GM21526 (cell line): ENCODE results near the gene VPS37C.

Experiments
- ATAC-seq: cut with Tn5 transposase; IDR thresholded peaks from one replicate; pipeline ENCODE4 v1.9.1; 2021; ENCODE audit warnings: moderate library complexity; ENCODE audit not compliant: unreplicated experiment, low FRiP score

VPS37C gene

DNA sequence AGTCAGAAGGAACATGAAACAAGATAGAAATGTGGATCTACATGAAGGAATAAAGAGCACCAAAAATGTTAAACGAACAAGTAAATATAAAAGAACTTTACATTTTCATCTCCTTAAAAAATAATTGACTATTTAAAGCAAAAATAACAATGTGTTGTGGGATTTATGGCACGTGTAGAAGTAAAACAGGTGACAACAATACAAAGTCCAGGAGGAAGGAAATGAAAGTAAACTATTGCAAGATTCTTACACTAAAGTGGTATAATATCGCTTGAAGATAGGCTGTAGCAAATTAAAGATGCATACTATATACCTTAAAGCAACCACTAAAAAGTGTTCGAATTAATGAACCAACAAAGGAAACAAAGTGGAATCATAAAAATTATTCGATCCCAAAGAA, 5.5 kb downstream of the VPS37C start:
- no peak for ATAC-seq

DNA sequence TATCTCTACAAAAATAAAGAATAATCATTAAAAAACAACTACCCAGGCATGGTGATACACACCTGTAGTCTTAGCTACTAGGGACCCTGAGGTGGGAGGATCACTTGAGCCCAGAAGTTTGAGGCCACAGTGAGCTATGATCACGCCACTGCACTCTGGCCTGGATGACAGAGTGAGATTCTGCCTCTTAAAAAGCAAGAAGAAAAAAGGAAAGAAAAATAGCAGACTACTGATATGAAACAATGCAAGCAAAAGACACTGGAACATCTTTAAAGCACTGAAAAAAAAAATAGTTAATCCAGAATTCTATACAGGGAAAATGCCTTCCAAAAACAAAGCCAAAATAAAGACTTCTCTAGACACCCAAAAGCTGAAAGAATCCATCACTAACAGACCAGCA, 5.9 kb downstream of the VPS37C start:
- no peak for ATAC-seq

DNA sequence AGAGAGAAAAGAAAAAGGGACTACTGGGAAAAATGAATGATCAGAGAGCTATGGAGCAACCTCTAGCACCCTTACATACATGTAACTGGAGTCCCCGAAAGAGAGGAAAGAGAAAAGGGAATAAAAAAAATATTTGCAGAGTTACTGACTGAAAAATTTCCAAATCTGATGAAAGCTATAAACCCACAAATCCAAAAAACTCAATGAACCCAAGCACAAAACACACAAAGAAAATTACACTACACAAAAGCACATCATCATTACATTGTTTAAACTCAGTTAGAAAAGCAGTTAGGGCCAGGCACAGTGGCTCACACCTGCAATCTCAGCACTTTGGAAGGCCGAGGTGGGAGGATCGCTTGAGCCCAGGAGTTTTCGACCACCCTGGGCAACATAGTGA, 6.7 kb downstream of the VPS37C start:
- no peak for ATAC-seq

DNA sequence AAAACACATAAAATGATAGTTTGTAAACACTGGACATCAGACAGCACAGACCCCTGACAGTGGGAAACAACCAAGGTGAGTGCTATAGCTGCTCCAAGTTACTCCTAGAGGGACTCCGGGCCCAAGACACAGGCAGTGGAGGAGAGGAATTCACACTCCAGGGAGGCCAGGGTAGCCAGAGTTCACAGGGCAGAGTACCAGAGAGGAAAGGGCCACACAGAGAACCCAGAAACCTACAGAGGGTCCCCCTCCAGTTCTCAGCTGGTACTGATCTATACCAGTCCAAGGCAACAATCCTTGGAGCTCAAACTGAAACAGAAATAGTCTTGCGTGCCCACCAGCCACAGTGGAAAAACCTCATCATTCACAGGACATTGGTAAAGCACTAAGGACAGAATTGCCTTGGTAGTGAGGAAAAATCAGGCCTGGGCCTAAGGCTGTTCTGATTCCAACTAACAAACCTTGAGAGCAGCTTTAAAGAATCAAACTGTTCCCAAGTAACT, 7.6 kb downstream of the VPS37C start:
- ATAC-seq, result no peak

DNA sequence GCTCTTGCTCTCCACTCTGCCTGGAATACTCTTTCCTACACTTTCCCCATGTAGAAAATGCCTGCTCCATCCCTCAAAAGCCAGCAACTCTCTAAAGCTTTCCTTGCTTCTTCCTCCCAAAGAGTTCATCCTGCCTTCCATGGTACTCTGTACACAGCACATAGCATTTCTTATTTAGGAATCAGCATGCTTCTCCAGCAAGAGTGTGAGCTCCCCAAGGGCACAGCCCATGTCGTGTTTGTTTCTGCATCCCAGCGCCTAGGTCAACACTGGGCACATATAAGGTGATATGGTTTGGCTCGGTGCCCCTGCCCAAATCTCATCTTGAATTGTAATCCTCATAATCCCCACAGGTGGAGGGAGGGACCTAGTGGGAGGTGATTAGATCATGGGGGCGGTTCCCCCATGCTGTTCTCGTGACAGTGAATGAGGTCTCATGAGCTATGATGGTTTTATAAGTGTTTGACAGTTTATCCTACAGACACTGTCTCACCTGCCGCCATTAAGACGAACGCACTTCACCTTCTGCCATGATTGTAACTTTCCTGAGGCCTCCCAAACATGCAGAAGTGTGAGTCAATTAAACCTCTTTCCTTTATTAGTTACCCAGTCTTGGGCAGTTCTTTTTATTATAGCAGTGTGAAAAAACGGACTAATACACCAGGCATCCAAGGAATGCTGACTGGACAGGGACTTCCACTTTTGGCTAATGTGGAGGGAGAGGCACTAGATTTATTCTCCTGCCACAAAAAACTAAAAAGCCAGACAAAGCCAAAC, 8.2 kb downstream of the VPS37C start:
- ATAC-seq, result no peak

DNA sequence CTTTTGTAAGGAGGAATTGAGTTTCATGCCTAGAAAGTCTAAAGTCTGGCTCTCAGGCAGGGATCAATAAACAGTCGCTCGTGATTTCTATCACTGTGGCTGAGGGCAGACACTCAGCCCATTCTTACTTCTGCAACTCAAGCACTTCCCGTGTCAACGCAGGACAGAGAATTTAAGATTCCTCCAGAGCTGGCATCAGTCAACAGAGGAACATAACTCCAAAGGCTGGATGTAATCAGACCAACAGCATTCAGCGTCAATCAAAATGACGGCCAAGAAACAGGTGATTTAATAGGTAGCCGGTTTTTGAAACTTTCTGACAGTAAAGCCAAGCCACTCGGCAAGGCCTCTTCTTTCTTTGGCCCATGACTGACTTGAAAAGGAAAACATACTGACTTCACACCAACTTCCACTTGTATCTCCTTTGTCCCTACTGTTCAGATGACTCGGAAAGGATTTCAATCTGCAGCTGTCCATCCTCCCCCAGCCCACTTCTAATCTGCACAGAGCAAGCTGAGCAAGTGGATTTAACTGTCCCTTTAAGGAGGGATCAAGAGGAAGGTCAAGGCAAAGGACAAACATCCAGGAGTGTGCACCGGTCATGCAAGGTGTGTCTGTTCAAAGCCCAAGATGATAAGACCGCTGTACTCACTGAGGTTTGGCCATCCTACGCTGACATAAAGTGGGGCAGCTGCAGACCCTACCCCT, 9.5 kb downstream of the VPS37C start:
- ATAC-seq, result no peak

DNA sequence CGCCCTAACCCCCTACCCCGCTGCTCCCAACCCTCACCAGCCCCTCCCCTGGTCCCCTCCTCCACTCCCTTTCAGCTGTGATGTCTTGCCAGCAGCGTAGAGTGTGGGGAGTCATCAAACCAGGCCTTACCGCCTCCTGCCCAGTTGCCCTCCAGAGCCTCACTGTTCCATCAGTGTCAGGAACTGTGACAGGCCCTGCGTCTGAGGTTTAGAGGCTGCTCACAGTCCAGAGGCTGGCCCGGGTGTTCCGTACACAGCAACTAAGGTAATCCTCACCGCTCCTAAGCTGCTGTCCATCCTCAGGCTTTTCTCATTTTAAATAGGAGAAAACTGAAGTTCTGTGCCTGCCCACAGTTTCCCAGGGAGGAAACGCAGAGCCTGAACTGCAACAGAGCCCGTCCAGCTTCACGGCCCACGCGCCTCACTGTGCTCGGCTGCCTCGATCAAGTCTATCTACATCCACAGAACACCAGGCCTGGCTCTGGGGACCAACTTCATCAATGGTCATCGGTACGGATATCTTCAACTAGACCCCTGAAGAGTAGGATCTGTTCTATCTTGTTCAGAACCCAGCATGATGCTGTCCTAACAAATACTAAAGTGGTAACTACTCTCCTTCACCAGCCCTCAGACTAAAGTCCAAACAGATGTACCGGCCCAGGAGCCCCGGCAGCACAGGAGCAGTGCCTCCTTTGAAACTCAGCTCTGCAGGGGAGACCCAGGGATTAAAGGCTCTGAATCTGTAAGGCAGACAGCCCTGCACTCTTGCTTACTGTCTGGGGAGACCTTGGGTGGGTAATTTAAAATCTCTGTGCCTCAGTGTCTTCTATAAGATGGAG, 10.3 kb downstream of the VPS37C start:
- no peak for ATAC-seq

DNA sequence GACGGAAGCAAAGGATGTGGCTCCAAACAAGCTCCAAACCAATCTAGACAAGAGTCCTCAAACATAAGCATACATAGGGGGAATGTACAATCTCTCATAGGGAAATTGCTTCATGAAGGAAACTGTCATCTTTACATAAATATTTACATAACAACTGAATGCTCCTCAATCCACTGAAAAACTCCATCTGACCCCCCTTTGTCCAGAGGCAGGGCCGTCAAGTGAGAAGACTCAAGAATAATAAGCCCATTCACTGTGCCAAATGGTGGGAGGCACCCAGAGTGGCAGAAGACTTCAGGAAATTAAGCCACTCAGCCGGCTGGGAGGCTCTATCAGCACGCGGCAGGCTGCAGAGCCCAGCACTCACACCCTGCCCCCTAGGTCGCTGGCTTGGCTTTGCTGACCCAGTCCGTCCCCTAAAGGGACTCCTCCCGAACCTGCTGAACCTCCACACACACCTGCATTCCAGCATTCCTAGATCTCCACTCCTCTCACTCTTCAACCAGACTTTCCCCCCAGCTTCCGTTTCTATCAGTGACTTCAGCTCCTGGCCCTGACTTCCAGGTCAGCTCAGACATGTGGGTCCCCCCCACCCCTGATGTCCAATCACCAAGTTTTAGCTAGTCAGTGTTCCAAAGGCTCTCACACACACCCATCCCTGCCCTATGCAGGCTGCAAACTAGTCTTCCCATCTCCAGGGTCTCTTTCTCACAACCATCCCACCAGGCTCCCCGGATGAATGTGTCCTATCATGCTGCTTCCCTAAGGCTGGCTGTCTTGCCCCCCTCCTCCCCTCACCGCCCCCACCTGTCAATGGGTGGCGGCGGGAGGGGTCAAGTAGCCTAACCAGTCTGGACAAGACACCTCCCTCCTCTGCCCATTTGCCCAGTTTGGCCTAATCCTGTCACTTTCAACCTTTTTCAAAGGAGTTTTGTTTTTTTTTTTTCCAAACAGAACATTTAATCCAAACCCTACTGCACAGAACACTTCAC, 11.3 kb downstream of the VPS37C start:
- no peak for ATAC-seq

DNA sequence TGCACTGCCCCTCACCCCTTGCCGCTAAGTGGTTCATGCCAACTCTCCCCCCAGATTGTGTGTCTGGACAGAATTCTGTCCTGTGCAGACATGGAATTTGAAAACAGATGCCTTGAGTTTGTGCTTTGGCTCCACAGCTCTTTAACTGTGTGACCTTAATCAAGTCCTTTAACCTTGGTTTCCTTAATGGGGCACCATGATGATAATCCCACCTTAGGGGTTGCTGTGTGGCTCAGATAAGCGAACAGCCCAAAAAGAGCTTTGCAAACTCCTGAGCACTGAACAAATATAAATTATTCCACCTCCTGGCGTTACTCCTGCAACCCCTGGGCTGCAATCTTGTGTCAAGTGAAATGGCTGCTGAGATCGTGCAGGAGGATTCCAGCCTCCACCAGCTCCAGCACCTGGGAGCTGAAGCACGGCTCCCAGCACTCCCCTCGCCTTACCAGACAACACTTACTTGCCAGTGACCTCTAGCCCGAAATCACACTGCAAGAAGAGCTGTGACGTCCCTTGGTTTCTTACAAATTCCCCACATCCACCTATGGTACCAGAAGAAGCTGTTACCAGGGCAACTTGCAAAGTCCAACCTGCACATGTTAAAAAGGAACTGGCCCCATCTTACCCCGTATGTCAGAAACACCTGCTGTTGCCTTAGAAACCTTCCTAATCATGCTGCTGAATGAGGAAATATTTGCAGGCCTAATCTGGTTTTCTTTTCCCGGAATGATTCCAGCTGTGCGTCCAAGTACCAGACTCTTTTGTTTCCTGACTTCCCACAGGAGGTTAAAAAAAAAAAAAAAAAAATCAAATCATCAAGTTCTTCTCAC, 13.2 kb downstream of the VPS37C start:
- ATAC-seq, result no peak

DNA sequence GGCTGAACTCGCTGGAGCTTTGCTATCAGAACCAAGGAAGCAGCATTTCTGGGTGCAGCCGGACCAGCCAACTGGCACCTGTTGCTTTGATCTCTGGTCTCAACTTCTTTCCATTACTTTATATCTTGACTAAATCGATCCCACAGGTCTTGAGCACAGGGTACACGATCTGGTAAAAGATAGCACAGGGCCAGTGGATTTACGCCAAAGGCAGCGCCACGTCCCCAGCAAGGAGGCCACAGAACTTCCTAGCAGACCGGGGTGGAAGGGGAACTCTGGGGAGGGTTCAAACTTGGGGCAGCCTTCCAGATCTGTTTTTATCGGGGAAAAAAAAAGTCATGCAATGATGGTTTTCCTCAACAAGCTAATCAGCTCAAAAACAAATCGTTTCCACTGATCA, 14.0 kb downstream of the VPS37C start:
- no peak for ATAC-seq

DNA sequence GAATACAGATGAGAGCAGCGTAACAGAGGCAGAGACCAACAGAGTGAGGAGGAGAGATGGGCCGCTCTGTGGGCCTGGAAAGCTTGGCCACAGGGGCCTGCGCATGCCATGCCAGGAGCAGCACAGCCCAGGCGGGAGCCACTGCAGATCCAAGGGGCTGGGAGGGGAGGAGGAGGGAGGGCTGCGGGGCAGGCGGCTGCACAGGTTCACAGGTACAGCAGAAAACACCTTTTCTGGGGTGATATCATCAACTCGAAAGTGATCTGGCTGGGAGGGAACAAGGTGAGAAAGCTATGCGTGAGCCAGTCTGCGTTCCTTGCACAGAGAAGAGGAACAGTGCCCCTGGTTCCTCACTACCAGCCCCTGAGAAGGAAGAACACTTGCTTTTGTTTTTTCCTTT, 14.8 kb downstream of the VPS37C start:
- no peak for ATAC-seq

DNA sequence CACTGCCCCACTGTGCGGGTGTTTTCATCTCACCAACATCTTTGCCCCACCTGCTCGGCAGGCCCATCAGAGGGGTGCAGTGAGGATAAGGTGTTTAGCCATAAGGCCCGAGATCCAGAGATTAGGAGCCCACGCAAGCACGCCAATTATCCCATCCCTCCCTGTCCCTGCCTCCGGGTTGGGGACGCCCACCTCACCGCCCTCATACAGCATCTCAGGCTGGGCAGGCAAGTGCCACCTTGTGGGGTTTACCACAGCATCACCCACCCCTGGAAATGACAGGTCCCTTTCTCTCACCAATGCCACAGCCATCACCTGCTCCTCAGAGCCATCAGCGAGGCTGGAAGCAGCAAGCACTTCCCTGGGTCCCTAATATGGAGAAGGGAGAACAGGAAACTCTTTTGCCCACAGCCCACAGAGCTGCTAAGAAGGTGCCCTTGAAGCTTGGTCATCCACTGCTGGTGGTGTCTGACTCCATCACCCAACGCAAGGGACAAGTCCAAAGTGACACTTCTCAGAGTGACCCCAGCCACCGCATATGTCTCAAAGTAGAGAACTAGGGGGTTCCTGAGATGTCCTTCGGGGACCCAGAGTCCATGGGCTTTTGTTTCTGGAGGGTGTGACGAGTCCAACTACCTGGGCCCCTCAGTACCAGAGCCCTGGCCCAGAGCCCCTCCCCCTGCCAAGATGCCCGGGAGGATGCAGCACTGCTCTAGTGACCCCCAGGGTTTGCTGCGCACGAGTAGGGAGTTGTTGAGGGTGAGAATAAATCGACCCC, 15.8 kb downstream of the VPS37C start:
- ATAC-seq, result no peak

DNA sequence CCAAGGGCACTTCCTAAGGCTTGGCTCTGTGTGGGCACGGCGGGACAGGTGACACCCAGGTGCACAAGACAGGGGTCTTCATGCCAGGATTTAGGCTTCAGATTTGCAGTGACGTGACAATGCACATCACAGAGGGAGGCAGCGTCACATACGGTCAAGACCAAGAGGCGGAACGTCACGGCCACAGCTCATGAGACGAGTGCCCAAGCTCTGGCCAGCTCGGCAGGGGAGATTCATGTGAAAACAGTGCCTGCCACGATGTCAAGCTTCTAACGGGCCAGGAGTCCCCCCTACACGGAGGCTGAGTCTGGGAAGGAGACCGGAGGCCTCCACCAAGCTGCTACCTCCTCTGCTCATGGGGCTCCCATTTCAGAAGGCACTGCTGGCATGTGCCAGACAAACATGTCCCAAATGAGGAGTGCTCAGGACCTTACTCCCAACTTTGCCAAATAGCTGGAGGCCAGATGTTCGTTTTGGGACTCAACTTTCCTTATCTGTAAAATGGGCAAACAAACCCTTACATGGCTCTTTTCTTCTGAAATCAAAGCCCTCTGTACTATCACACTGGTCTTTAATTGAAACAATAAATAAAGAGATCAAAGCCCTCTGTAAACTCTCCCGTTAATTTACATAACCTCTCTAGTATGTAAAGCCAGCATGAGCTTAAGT, 16.6 kb downstream of the VPS37C start:
- ATAC-seq, result no peak

DNA sequence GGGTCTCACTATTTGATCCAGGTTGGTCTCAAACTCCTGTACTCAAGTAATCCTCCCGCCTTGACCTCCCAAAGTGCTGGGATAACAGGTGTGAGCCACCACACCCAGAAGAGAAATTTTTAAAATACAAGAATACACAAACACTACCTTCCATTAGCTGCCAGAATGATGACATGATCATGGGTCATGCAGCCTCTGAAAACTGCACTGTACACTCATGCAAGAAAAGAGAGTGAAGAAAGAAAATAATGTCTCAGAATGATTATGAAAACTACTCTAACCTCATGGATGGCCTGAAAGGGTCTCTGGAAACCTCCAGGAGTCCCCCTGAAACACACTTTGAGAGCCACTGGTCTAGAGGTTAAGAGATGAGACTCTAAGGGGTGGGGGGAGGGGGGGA, 18.8 kb downstream of the VPS37C start:
- no peak for ATAC-seq

DNA sequence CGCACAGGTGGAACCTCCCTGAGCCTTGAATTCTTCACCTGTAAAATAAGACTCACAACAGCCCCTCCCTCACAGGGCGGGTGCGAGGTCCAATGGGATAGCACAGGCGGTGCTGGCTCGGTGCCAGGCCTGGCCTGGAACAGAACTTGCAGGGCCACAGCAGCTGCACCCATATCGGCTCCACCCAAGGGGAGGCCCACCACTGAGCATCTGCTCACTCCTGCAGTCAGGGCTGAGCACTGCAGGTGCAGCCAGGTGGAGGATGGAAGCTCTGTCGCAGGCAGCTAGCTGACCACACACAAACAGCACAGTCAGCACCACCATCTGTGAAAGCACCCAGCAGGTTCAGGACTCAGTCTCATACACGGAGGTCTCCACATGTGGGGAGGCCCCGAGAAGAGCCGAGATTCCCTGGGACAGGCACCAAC, 19.6 kb downstream of the VPS37C start:
- ATAC-seq, result no peak

DNA sequence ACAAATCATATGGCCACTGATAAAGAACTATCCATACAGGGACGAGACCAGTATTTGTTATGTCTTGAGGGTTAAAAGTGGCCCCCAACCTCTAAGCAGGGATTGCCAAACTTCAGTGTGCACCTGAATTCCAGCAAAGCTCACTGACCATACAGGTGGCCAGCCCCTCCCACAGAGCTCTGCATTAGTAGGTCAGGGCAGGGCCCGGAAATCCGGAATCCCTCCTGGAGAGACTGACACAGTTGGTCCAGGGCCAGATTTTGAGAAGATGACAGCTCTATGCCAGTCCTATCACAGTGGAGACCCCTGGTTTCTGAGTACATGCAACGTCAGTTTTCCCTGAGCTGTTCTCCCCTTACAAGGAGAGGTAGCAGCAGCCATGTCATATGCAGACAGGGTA, 20.8 kb downstream of the VPS37C start:
- ATAC-seq, result no peak

DNA sequence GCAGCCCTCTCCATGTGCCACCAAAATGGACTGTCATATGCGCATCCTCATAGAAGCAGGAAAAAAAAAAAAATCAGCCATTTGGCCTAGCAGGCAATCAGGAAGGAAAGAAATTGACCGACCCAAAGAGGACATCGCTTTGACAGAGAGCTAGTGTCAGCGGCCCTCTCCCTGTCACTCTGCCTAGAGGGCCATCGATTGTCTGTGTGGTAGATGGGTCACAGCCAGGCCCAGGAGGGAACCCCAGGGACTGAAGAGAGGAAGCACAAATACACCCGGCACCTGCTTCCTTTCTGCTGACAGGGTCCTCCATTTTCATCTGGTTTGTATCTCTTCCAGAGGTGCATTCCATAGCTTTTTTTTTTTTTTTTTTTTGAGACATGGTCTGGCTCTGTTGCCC, 21.8 kb downstream of the VPS37C start:
- no peak for ATAC-seq

DNA sequence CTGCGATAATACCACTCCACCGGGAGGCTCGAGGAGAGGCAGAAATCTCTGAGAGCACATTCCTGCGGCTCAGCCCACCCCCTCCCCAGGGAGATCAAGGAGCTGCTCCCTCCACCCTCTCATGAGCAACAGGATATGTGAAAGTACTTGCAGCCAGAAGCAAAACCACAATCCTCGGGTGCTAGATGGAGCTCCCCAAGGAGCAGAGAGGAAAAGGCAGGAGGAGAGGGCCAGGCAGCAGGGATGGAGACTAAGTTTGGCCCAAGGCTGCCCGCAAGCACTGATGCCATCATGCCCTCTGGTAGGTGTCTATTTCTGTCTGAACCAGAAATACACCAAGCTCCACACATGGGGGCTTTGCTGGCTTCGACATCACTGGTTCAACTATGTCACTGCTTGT, 22.3 kb downstream of the VPS37C start:
- no peak for ATAC-seq
